ENCODE results near the gene MYO1A.

Gene MYO1A

DNA sequence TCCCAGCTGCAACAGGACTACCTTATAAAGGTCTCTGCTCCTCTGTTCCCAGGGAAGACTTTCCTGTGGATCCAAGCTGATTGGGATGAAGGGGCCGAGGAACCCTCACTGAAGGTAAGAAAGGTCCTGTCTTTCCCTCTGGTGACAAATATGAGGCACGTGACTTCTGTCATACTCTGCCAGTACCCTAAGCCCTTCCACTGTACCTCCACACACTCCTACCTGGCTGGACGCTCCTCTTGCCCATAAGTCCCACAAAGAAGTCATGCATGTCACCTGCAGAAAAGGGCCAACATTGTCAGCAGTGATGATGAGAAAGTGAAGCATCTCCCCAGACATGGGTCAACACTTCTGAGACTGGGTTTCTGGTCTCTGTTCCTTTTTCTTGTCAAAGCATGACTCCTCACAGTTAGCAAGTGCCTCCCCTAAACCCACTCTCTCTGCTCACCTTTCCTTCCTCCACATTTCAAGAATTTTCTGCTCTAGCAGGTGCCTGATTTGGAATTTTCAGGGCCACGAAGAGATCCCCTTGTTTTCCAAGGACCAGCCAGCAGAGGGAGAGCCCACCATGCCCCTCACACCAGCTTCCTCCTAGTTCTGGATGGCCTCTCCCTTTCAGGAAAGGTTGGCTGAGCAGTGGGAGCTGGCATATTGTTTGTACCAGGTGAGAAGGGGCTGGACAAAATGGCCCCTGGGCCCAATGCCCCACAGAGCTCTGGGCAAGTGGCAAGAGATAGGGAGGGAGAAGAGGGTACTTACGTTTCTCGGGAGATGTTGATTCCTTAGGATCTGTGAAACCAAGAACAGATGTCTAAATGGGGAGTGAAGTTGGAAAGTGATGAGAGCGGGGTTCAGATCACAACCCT, 37.1 kb downstream of the MYO1A start:
- intact Hi-C loops (cut with DNase I; ENCODE audit: low total_unique reads): no loop called here

DNA sequence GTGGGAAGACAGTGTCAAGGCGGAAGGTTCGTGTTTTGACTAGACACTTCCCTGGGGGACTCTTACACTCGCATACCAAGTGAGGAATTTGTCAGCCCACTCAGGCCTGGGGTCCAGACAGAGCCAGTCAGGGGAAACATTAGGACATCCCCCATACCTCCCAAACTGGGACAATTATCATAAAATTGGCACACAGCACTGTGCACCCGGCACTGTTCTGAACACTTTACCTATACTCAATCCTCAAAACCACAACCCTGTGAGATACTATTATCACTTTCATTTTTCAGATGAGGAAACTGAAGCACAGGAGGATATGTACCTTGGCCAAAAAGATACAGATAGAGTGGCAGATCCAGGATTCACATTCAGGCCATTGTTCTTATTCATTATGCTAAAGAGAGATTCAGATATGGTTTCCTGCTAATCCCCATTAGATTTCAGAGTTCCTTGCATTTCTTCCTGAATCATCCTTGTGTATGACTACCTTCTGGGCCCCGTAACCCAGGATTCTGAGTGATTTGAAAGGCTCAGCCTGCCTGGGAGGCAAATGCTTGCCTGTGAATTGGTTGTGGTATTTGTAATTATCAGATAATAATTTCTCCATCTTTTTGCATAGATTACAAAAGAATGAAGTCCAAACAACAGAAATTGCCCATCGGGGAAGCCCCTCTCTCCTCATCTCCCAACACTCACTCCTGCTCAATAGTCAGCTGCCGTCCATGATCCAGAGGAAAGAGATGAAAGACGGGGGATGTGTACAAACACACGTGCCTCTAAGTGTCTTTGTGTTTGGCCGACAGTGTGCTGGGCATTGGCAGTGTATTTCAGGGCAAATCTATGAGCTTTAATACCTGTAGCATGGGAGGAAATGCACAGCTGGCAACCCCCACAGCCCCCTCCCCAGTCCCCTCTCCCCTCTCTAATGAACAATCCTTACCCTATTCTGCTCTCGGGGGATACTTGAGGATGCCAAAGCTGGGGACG, 38.2 kb downstream of the MYO1A start:
- H3K36me3 ChIP-seq: no peaks in the 10 kb centered on the region
- peaks cover 0 to 28% of the 10 kb centered on the region in 2 donors for H3K27me3 ChIP-seq
- no peak overlapping the region for H3K4me3 ChIP-seq
- H3K4me1 ChIP-seq: peaks cover 0 to 7% (median 4%) of the 10 kb centered on the region in 4 donors
- no peak for DNase-seq
- no peaks in the 10 kb centered on the region for H3K9me3 ChIP-seq
- TF ChIP-seq CTCF (IDR thresholded peaks at IDR 0.05): no peak
- H3K27ac ChIP-seq: no peak overlapping the region
- intact Hi-C loops (cut with DNase I; ENCODE audit: low total_unique reads): no loop called here

More for the DNA sequence above, 37.1 kb downstream of the MYO1A start:
- Histone ChIP-seq H3K27me3 (peaks cover 0 to 32% of the 10 kb centered on the region in 2 donors), H3K36me3 (no peaks in the 10 kb centered on the region), H3K4me1 (no peaks in the 10 kb centered on the region), H3K4me3 (no peak overlapping the region), H3K27ac (no peak overlapping the region), H3K9me3 (no peaks in the 10 kb centered on the region)
- no peak for DNase-seq
- no peak for TF ChIP-seq CTCF (IDR thresholded peaks at IDR 0.05)

- no peak overlapping the region for H3K4me3 ChIP-seq
- no peak for TF ChIP-seq CTCF (IDR thresholded peaks at IDR 0.05)
- H3K4me1 ChIP-seq: peaks cover 0 to 9% (median 6%) of the 10 kb centered on the region in 4 donors
- DNase-seq: no peak
- no peaks in the 10 kb centered on the region for H3K9me3 ChIP-seq
- no peak overlapping the region for H3K27ac ChIP-seq
- H3K27me3 ChIP-seq: peaks cover 0 to 21% of the 10 kb centered on the region in 2 donors
- intact Hi-C loops (cut with DNase I; ENCODE audit: low total_unique reads): no loop called here
- no peaks in the 10 kb centered on the region for H3K36me3 ChIP-seq
Measured at GRCh38 chr12:57010627-57011247, 39.2 kb downstream of the MYO1A start.

- peaks cover 0 to 15% (median 10%) of the 10 kb centered on the region in 4 donors for H3K4me1 ChIP-seq
- peaks cover 0 to 14% of the 10 kb centered on the region in 2 donors for H3K27me3 ChIP-seq
- no peak for TF ChIP-seq CTCF (IDR thresholded peaks at IDR 0.05)
- no peak overlapping the region for H3K27ac ChIP-seq
- DNase-seq: no peak
- intact Hi-C loops (cut with DNase I; ENCODE audit: low total_unique reads): no loop called here
- H3K9me3 ChIP-seq: no peaks in the 10 kb centered on the region
- H3K4me3 ChIP-seq: no peak overlapping the region
- no peaks in the 10 kb centered on the region for H3K36me3 ChIP-seq
Measured at GRCh38 chr12:57009949-57010626, 39.8 kb downstream of the MYO1A start.

- peaks cover 14 to 17% (median 14%) of the 10 kb centered on the region in 3 donors for H3K36me3 ChIP-seq
- H3K4me1 ChIP-seq: peaks cover 0 to 19% (median 15%) of the 10 kb centered on the region in 4 donors
- intact Hi-C loops (cut with DNase I; ENCODE audit: low total_unique reads): no loop called here
- DNase-seq: no peak
- no peaks in the 10 kb centered on the region for H3K27me3 ChIP-seq
- H3K4me3 ChIP-seq: no peak overlapping the region
- H3K9me3 ChIP-seq: no peaks in the 10 kb centered on the region
- peak in 1 of 2 experiments; percentile 26 for TF ChIP-seq CTCF (IDR thresholded peaks at IDR 0.05)
- no peak overlapping the region for H3K27ac ChIP-seq
Measured at GRCh38 chr12:57008178-57008577, 41.8 kb downstream of the MYO1A start.

Measured in tibial artery (tissue), 4 donors.